ENCODE data around the gene LHX4.

LHX4 gene

DNA sequence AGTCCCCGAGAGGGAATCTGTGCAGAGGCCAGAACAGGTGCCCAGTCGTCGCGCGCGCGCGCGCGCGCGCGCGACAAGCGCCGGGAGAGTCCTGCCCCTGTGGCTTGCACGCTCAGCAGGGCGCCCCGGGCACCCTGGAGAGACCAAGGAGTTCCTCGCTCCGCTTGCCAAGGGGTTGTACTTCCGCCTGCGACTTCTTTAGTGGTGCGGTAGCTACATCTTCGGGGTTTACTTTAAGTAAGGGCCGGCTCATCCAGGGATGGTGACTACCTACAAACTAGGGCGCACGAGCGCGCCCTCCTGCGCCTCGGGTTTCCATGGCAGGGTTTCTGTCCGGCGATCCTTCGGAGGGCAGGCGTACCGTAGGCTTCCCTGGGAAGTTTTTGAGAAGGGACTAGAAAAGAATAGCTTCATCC, 1.4 kb downstream of the LHX4 start:
- no peak for DNase-seq (ENCODE audit: low read depth)
- TF ChIP-seq, protein P1, sequence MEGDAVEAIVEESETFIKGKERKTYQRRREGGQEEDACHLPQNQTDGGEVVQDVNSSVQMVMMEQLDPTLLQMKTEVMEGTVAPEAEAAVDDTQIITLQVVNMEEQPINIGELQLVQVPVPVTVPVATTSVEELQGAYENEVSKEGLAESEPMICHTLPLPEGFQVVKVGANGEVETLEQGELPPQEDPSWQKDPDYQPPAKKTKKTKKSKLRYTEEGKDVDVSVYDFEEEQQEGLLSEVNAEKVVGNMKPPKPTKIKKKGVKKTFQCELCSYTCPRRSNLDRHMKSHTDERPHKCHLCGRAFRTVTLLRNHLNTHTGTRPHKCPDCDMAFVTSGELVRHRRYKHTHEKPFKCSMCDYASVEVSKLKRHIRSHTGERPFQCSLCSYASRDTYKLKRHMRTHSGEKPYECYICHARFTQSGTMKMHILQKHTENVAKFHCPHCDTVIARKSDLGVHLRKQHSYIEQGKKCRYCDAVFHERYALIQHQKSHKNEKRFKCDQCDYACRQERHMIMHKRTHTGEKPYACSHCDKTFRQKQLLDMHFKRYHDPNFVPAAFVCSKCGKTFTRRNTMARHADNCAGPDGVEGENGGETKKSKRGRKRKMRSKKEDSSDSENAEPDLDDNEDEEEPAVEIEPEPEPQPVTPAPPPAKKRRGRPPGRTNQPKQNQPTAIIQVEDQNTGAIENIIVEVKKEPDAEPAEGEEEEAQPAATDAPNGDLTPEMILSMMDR (conservative IDR thresholded peaks at IDR 0.05; ENCODE audit: low read depth, low read length), result peak; percentile 11
- H3K4me3 ChIP-seq (ENCODE audit: low read length), result peak overlapping the region; percentile 44

GRCh38 chr1:180231936-180232335, 1.9 kb downstream of the LHX4 start:
- no peak overlapping the region for H3K4me3 ChIP-seq (ENCODE audit: low read length)
- no peak for DNase-seq (ENCODE audit: low read depth)
- TF ChIP-seq, protein P1 (conservative IDR thresholded peaks at IDR 0.05; ENCODE audit: low read depth, low read length), result no peak

- no peak overlapping the region for H3K4me3 ChIP-seq (ENCODE audit: low read length)
- TF ChIP-seq, protein P1 (conservative IDR thresholded peaks at IDR 0.05; ENCODE audit: low read depth, low read length), result no peak
- DNase-seq (ENCODE audit: low read depth), result no peak
Observed at GRCh38 chr1:180232521-180233043, 2.5 kb downstream of the LHX4 start.

GRCh38 chr1:180233191-180234011, 3.3 kb downstream of the LHX4 start:
- DNase-seq (ENCODE audit: low read depth), result no peak
- no peak overlapping the region for H3K4me3 ChIP-seq (ENCODE audit: low read length)
- TF ChIP-seq, protein P1 (conservative IDR thresholded peaks at IDR 0.05; ENCODE audit: low read depth, low read length), result no peak

DNA sequence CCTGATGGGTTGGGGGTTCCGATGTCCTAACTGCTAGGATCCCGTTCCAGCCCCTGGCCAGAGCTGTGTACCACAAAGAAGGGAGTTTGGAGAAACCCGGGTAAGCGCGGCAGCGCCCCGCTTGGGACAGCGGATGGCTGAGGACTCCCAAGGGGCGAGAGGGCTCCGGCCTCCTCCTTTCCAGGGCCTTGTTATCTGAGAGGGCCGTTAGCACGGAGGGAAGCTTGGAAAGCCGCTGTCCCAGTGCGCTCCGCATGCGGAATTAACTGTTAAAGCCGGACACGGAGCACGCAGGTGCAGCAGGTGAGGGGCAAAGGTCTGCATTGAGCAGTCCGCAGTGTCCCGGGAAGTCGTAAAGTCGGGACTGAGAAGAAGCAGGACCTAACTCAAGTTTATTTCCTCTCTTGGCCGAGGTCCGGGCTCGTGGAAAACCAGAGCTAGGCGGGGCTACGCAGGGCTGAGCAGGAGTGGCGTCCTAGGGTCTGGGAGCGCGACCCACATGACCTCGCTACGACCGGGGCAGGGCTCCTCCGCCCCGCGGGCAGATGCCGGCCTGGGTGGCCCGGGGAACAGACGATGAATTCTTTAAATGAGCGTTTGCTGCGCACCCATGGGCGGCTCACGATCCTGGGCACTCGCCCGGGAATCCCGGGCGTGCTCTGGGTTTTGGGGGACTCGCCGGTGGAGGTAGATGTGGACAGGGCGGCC, 4.5 kb downstream of the LHX4 start:
- no peak overlapping the region for H3K4me3 ChIP-seq (ENCODE audit: low read length)
- TF ChIP-seq, protein P1 (conservative IDR thresholded peaks at IDR 0.05; ENCODE audit: low read depth, low read length), result no peak
- no peak for DNase-seq (ENCODE audit: low read depth)

GRCh38 chr1:180235077-180235501, 5.0 kb downstream of the LHX4 start:
- TF ChIP-seq, protein P1 (conservative IDR thresholded peaks at IDR 0.05; ENCODE audit: low read depth, low read length), result no peak
- no peak overlapping the region for H3K4me3 ChIP-seq (ENCODE audit: low read length)
- DNase-seq (ENCODE audit: low read depth), result no peak

All from retinal pigment epithelial cell (primary cell).